GM19467 (cell line): ENCODE results near the gene RC3H1.

Experiments
- ATAC-seq: cut with Tn5 transposase; IDR thresholded peaks from one replicate; pipeline ENCODE4 v1.9.1; 2021; ENCODE audit warnings: mild to moderate bottlenecking, moderate library complexity; ENCODE audit not compliant: unreplicated experiment

RC3H1 gene

GRCh38 chr1:173887627-173888026 lies 134.5 kb downstream of the RC3H1 start:
- ATAC-seq = no peak

DNA sequence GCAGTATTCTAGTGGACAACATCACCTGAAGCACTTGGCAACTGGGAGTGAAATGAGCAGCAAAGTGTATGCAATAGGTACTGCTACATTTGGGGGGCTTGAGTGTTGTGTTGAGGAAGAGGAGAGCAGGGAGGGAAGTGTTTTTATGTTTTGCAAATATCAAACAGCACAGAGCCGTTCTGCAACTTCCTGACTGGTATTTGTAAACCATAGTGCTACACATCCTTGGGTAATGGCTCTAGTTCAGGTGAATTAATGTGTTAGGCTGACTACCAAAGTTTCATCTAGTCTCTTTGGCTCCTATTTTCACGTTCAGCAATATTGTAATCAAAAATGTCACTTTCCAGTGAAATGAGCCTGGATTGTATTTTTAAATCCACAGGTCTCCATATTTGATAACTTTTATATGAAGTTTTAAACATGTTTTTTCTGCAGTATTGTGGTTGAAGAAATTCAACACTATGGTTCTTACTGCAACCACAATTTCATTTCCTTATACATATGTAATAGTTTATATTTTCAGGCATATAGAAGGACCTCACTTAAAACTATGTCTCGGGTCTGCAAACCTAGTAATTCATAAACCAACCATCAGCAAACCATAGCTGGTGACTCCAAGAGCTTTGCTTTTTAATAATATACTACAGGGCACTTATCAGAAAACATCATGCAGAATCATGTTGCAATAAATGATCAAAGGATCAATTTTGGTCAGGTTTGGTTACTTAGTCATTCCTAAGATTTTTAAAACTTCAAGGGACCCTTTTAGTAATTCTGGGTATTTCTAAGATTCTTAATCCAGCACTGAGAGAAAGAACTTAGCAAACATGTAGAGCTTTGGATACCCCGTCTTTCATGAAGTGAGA lies 135.2 kb downstream of the RC3H1 start:
- no peak for ATAC-seq

DNA sequence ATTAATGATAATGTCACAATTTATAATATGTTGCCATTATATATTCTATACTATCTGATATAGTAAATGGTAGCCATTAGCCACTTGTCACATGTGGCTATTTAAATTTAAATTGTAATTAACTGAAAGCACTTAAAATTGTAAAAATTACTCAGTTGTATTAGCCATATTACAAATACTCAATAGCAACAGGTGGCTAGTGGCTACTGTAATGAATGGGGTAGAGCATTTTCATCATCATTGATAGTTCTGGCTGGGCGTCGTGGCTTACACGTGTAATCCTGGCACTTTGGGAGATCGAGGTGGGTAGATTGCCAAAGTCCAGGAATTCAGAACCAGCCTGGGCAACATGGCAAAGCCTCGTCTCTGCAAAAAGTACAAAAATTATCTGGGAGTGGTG lies 137.5 kb downstream of the RC3H1 start:
- no peak for ATAC-seq
